NCI-H1436 (cell line): ENCODE results near the gene CADPS2.

ENCODE experiments used
- DNase-seq: peaks from one replicate; lab custom pipeline; 2025; lab: John Stamatoyannopoulos, UW

The CADPS2 gene

GRCh38 chr7:122600630-122601029 is 285.6 kb downstream of the CADPS2 start:
- DNase-seq = no peak

- DNase-seq = no peak
These were observed 286.2 kb downstream of the CADPS2 start for GRCh38 chr7:122600042-122600441.

- DNase-seq = peak; percentile 39
These were observed 289.0 kb downstream of the CADPS2 start for GRCh38 chr7:122597277-122597676.

- DNase-seq = no peak
These were observed 290.4 kb downstream of the CADPS2 start for GRCh38 chr7:122595885-122596284.

GRCh38 chr7:122588621-122589020 is 297.6 kb downstream of the CADPS2 start:
- DNase-seq = no peak

GRCh38 chr7:122584676-122585251 is 301.5 kb downstream of the CADPS2 start:
- DNase-seq = no peak

- DNase-seq = no peak
These were observed 307.9 kb downstream of the CADPS2 start for GRCh38 chr7:122578350-122578749.

- no peak for DNase-seq
These were observed 308.7 kb downstream of the CADPS2 start for GRCh38 chr7:122577449-122578003.

- no peak for DNase-seq
These were observed 313.6 kb downstream of the CADPS2 start for GRCh38 chr7:122572706-122573105.

- no peak for DNase-seq
These were observed 324.9 kb downstream of the CADPS2 start for GRCh38 chr7:122561326-122561725.

GRCh38 chr7:122556873-122557542 is 329.3 kb downstream of the CADPS2 start:
- no peak for DNase-seq

- DNase-seq = no peak
These were observed 330.0 kb downstream of the CADPS2 start for GRCh38 chr7:122556219-122556618.

GRCh38 chr7:122553761-122554160 is 332.5 kb downstream of the CADPS2 start:
- no peak for DNase-seq

- DNase-seq = no peak
These were observed 333.5 kb downstream of the CADPS2 start for GRCh38 chr7:122552769-122553168.

- no peak for DNase-seq
These were observed 335.7 kb downstream of the CADPS2 start for GRCh38 chr7:122550545-122550944.

- no peak for DNase-seq
These were observed 336.7 kb downstream of the CADPS2 start for GRCh38 chr7:122549578-122549977.

- DNase-seq = no peak
These were observed 339.8 kb downstream of the CADPS2 start for GRCh38 chr7:122546496-122546895.

GRCh38 chr7:122544463-122544862 is 341.8 kb downstream of the CADPS2 start:
- no peak for DNase-seq

- DNase-seq = no peak
These were observed 342.4 kb downstream of the CADPS2 start for GRCh38 chr7:122543891-122544290.

- DNase-seq = no peak
These were observed 343.1 kb downstream of the CADPS2 start for GRCh38 chr7:122543166-122543565.

- no peak for DNase-seq
These were observed 351.2 kb downstream of the CADPS2 start for GRCh38 chr7:122535086-122535485.

GRCh38 chr7:122532406-122533269 is 353.6 kb downstream of the CADPS2 start:
- no peak for DNase-seq
